Vagina (tissue), 2 donors: ENCODE measurements around the gene ATG9B.

Source experiments
- CTCF ChIP-seq, 3 experiments: fragments of 450-650 bp in 2 of 3; fragments of 200-600 bp in 1 of 3; sonication (generic) in 1 of 3; IDR thresholded peaks; one replicate each; pipeline ENCODE4 v1.5.1; 2017 to 2019; ENCODE audit warnings: antibody characterized with exemption in 3 of 3, mild to moderate bottlenecking in 2 of 3, moderate library complexity in 2 of 3
- POLR2A ChIP-seq, 2 donors: fragments of 450-650 bp; IDR thresholded peaks; one replicate each; pipeline ENCODE4 v1.6.1; 2017; ENCODE audit warnings: antibody characterized with exemption in 2 of 2, mild to moderate bottlenecking in 2 of 2, moderate library complexity in 2 of 2

- TF ChIP-seq CTCF (IDR thresholded peaks at IDR 0.05): no peak
- no peak for TF ChIP-seq POLR2A (IDR thresholded peaks at IDR 0.05)
These were observed 49.7 kb upstream of the ATG9B start for GRCh38 chr7:151073990-151074389.
